GM19397 (cell line): ENCODE measurements around the gene ELL.
"Not testable (repeated sequence)": the region's sequence is repeated elsewhere in the genome, so short reads cannot be mapped to it uniquely, and the experiment has no call there.

Source experiments
- ATAC-seq: cut with Tn5 transposase; IDR thresholded peaks from one replicate; pipeline ENCODE4 v1.9.1; 2021; ENCODE audit warnings: mild to moderate bottlenecking, moderate library complexity; ENCODE audit not compliant: unreplicated experiment

Gene ELL

DNA sequence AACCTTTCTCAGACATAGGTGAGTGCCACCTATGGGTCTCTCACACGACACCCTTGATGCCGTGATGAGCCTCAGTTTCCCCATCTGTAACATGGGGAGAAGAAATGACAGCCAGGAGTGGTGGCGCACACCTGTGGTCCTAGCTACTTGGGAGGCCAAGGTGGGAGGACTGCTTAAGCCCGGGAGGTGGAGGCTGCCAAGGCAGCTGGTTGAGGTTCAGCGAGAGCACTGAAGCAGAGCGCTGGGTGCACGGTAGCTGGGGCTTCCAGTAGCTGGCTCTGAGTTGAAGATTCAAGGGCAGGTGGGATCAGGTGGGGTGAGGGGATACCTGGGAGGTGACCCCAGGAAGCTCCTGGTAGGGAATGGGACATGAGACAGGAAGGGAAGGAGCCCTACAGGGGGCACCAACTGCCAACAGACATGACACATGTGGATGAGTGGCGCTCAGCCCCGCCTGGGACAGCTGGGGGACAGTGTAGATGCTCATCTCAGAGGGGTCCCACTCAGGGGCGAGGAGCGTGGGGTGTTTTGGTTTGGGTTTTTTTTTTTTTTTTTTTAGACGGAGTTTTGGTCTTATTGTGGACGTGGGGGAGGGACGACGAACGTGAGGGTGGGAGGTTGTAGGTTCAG is 109.1 kb downstream of the ELL start:
- no peak for ATAC-seq

DNA sequence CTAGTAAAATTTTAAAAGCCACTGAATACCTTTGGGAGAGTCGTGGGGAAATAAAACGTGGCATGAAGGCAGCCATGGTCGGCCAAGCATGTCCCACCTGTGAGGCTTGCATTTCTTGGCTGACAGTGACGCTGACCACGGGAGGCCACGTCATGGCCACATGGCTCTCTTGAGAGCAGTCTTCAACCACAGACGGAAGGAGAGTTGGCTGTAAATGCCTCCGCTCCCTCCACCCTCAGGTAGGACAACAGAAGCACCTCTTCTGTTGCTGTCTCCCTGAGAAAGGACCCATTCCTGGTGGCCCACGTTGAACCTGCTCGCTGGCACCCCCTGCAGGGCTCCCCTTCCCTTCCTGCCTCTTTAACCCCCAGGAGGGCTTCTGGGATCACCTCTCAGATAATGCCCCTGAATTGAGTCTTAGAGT is 113.8 kb downstream of the ELL start:
- no peak for ATAC-seq

DNA sequence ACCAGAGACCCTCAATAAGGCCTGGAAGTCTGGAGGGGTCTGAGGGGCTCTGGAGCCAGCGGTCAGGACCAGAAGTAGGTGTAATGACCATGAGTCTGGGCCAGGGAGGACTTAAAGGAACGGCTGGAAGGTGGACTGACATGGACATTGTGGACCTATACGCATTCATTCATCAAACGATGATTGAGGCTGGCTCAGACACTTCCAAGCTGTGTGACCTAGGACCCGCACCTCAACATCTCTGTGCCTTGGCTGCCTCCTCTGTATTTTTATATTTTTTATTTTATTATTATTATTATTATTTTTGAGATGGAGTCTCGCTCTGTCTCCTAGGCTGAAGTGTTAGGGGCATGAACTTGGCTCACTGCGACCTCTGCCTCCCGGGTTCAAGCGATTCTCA is 115.1 kb downstream of the ELL start:
- no peak for ATAC-seq

DNA sequence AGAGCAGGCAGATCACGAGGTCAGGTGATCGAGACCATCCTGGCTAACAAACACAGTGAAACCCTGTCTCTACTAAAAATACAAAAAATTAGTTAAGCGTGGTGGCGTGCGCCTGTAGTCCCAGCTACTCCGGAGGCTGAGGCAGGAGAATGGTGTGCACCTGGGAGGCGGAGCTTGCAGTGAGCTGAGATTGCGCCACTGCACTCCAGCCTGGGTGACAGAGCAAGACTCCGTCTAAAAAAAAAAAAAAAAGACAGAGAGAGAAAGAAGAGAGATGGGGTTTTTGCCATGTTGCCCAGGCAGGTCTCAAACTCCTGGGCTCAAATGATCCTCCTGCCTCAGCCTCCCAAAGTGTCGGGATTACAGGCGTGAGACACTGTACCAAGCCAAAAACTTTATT is 116.1 kb downstream of the ELL start:
- not testable (repeated sequence) for ATAC-seq

DNA sequence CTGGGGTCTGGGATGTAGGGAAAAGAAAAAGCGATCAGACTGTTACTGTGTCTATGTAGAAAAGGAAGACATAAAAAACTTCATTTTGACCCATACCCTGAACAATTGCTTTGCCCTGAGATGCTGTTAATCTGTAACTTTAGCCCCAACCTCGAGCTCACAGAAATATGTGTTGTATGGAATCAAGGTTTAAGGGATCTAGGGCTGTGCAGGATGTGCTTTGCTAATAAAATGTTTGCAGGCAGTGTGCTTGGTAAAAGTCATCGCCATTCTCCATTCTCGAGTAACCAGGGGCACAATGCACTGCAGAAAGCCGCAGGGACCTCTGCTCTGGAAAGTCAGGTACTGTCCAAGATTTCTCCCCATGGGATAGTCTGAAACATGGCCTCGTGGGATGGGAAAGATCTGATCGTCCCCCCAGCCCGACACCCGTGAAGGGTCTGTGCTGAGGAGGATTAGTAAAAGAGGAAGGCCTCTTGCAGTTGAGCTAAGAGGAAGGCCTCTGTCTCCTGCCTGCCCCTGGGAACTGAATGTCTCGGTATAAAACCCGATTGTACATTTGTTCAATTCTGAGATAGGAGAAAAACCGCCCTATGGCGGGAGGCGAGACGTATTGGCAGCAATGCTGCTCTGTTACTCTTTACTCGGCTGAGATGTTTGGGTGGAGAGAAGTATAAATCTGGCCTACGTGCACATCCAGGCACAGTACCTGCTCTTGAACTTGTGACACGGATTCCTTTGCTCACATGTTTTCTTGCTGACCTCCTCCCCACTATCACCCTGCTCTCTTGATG is 119.2 kb downstream of the ELL start:
- ATAC-seq: not testable (repeated sequence)

DNA sequence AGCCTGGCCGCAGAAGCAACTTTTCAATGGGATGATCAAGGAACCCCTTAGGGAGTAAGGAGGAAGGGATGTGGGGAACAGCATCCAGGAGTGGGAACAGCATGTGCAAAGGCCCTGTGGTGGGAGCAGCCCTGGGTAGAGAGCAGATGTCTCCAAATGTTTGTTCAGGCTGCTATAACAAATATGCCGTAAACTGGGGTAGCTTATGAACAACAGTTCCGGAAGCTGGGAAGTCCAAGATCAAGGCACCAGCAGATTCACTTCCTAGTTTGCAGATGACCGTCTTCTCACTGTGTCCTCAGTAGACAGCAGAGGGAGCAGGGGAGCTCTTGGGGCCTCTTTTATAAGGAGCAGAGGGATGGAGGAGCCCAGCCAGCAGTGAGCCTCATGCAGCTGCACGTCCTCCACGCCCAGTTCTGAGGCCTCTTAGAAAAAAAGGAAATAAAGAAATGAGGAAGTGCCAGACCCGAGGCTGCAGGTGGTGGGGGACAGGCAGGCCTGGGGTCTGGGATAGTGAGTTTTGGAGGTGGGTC is 120.2 kb downstream of the ELL start:
- no peak for ATAC-seq

DNA sequence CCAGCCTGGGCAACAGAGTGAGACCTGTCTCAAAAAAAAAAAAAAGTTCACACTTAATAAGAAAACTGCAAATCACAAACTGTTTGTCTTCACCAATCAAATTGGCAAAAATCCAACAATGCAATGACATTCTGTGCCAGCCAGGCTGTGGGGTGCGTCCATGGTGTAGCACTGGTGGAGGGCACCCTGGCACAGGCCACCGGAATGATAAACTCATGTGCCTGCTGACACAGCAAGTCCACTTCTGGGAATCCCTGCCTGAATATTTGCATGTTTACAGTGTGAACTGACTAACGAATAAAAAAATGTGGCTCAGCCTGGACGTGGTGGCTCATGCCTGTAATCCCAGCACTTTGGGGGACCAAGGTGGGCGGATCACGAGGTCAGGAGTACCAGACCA is 122.9 kb downstream of the ELL start:
- ATAC-seq: no peak

DNA sequence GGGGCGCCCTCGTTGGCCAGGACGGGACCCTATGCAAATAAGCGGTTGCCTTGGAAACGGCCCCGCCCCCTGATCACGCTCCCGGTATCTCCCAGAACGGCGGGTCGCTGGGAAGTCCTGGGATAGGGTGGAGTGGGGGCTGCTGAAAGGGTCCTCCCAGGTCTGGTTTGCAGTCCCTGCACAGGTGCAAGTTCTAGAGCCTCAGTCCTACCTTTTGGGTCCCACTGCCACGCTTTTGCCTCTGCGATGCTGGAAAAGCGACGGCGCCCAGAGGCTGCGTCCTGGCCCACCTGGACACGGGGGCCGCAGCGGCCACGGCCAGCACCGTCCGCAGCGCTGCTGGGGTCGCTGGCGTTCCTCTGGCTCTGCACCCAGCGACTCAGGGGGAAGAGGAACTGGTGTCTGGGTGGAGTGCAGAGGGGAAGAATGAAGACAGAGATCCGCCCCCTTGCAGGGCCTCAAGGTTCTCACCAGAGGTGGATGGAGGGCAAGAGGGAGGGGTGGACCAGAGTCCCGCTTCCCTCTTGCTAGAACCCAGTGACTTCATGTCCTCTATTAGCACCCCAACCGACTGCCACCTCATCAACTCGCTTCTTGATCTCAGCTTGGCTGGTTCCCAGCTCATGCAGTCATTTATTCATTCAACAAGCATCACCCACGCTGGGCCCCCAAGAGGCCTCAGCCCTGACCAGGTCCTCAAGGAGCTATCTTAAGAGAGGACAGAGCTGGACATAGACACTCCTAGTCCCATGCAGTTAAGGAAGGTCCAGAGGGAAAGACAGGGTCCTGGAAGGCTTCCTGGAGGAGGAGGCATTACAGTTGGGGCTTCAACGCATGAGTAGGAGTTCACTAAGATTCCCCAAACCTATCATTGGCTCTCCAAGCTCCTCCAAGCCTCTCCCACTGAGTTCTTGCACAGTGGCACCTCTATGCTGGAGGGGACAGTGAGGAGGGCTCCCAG is 124.3 kb downstream of the ELL start, which contains the start of gene LRRC25:
LRRC25 (minus strand) TSS at position 381 of the 961 bp plus-strand sequence. CDS start 659 bp downstream, outside the sequence.
- ATAC-seq: no peak

DNA sequence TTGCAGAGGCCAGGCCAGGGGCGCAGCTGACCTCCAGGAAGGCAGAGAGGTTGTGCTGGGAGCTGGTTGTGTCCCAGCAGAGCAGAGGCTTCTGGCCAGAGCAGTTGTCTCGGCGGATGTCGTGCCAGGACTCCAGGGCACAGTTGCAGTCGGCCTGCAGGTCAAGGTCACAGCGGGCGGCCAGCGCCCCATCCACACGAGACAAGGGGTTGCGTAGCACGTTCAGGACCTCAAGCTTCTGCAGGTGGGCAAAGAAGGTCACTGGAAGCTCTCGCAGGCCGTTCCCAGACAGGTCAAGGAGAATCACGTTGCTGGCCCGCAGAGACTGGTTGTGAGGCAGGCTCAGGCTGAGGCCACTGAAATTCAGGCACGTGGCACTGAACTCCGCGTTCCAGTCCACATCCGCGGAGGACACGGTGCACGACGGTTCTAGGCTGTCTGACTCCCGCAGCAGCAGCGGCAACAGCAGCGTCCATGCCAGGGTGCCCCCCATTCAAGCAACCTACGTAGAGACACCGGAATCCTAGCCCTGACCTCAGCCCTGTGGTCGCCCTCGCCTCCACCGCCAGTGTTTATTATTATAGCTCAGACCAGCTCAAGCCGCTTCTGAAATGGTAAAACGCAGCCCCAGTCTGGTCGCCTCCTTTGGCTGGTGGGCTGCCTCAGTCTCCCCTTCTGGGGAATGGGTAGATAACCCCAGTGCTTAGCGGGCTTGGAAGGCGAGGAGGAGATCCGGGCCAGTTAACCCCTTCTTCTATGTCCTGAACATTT is 125.2 kb downstream of the ELL start:
- ATAC-seq: no peak

DNA sequence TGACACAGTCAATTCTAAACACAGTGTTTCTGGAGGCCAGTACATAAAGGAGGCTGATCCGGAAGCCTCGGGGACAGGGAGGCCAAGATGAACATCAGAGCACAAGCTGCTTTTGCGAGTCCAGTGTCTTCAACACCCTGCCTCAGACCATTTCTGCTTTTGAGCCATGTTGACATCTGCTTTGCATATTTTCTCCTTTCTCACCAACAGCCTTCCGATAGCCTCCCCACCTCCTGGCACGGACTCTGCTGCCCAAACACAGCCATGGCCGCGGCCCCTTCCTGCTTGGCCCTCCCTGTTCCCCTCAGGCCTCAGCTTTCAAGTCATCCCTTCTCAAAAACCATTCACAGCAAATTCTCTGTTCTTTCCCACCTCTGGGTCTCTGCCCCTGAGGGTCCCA is 128.0 kb downstream of the ELL start:
- ATAC-seq: no peak

DNA sequence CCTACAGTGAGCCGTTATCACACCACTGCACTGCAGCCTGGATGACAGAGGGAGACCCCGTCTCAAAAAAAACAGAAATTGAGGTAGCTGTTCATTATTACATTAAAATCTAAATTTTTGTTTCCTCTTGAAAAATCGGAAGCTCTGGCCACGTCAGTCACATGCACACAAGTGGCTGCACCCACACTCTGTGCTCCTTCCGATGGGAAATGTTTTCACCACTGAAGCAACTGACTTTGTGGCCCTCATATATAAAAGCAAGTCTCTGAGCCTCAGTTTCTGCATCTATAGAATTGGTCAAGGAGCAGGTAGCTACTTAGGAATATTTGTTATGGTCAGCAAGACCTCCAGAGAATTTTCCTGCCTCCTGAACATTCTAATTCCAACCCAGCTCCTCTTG is 128.9 kb downstream of the ELL start:
- no peak for ATAC-seq
